GM21825 (cell line): Measurements from ENCODE around the gene ANGPTL2.

Experiments used
- ATAC-seq: cut with Tn5 transposase; IDR thresholded peaks from one replicate; pipeline ENCODE4 v1.9.1; 2021; ENCODE audit warnings: mild to moderate bottlenecking, moderate library complexity; ENCODE audit not compliant: unreplicated experiment

The ANGPTL2 gene

GRCh38 chr9:127121628-127122175 lies 733 bp downstream of the ANGPTL2 start:
- ATAC-seq: no peak

GRCh38 chr9:127119320-127119709 lies 3.1 kb downstream of the ANGPTL2 start:
- no peak for ATAC-seq

GRCh38 chr9:127118597-127119319 lies 3.7 kb downstream of the ANGPTL2 start:
- no peak for ATAC-seq

- no peak for ATAC-seq
These were observed 4.6 kb downstream of the ANGPTL2 start for GRCh38 chr9:127117801-127118200.

- ATAC-seq: no peak
These were observed 5.5 kb downstream of the ANGPTL2 start for GRCh38 chr9:127116957-127117356.

GRCh38 chr9:127116088-127116726 lies 6.2 kb downstream of the ANGPTL2 start:
- no peak for ATAC-seq

GRCh38 chr9:127114606-127115005 lies 7.8 kb downstream of the ANGPTL2 start:
- no peak for ATAC-seq

- ATAC-seq: no peak
These were observed 9.1 kb downstream of the ANGPTL2 start for GRCh38 chr9:127113191-127113972.

- no peak for ATAC-seq
These were observed 9.7 kb downstream of the ANGPTL2 start for GRCh38 chr9:127112735-127113161.

GRCh38 chr9:127112056-127112455 lies 10.4 kb downstream of the ANGPTL2 start:
- no peak for ATAC-seq

GRCh38 chr9:127109212-127109711 lies 13.2 kb downstream of the ANGPTL2 start:
- no peak for ATAC-seq

- ATAC-seq: no peak
These were observed 14.2 kb downstream of the ANGPTL2 start for GRCh38 chr9:127107929-127108876.

GRCh38 chr9:127107171-127107928 lies 15.1 kb downstream of the ANGPTL2 start:
- ATAC-seq: no peak

- ATAC-seq: no peak
These were observed 16.0 kb downstream of the ANGPTL2 start for GRCh38 chr9:127106466-127106855.

GRCh38 chr9:127105805-127106465 lies 16.5 kb downstream of the ANGPTL2 start:
- no peak for ATAC-seq

- no peak for ATAC-seq
These were observed 17.7 kb downstream of the ANGPTL2 start for GRCh38 chr9:127104581-127105311.

GRCh38 chr9:127102788-127103187 lies 19.6 kb downstream of the ANGPTL2 start:
- ATAC-seq: no peak

- ATAC-seq: no peak
These were observed 20.3 kb downstream of the ANGPTL2 start for GRCh38 chr9:127102176-127102575.
